DMS153 treated with DMSO at 0.1 percent for 48 hours (cell line): Measurements from ENCODE around the gene IPO5.

Source experiments
- DNase-seq: peaks from one replicate; lab custom pipeline; 2025; ENCODE audit not compliant: unreplicated experiment; lab: John Stamatoyannopoulos, UW

Gene IPO5

GRCh38 chr13:98054301-98054700 is 100.8 kb downstream of the IPO5 start:
- DNase-seq = no peak

GRCh38 chr13:98055623-98056022 is 102.1 kb downstream of the IPO5 start:
- DNase-seq = no peak

GRCh38 chr13:98056839-98057410 is 103.5 kb downstream of the IPO5 start:
- DNase-seq = no peak

GRCh38 chr13:98059276-98059675 is 105.8 kb downstream of the IPO5 start:
- DNase-seq = no peak

- no peak for DNase-seq
Observed at GRCh38 chr13:98060282-98060681, 106.8 kb downstream of the IPO5 start.

- DNase-seq = no peak
Observed at GRCh38 chr13:98065468-98065867, 112.0 kb downstream of the IPO5 start.

GRCh38 chr13:98066636-98067035 is 113.2 kb downstream of the IPO5 start:
- no peak for DNase-seq

- DNase-seq = no peak
Observed at GRCh38 chr13:98068521-98068920, 115.0 kb downstream of the IPO5 start.

GRCh38 chr13:98069985-98070384 is 116.5 kb downstream of the IPO5 start:
- DNase-seq = no peak

GRCh38 chr13:98071316-98071715 is 117.8 kb downstream of the IPO5 start:
- no peak for DNase-seq

- no peak for DNase-seq
Observed at GRCh38 chr13:98072476-98072875, 119.0 kb downstream of the IPO5 start.
